Osteocyte (in vitro differentiated cells): ENCODE results near the gene SEZ6L. TPM values are rescaled to one million over a fixed set of nuclear protein-coding genes. Genes with fewer than 3 reads are reported as not detected.

ENCODE experiments used
- DNase-seq: peaks from one replicate; pipeline ENCODE4 v3.0.0; 2021; ENCODE audit warnings: mixed read lengths; ENCODE audit not compliant: unreplicated experiment; ENCODE audit errors: extremely low spot score
- H3K27ac Mint-ChIP-seq: one replicate; pipeline ENCODE4 v1.8.0; 2021; ENCODE audit warnings: mild to moderate bottlenecking, mixed read lengths; ENCODE audit not compliant: unreplicated experiment
- H3K27me3 Mint-ChIP-seq: one replicate; pipeline ENCODE4 v1.8.0; 2021; ENCODE audit warnings: mixed read lengths; ENCODE audit not compliant: unreplicated experiment
- H3K36me3 Mint-ChIP-seq: one replicate; pipeline ENCODE4 v1.8.0; 2021; ENCODE audit warnings: mixed read lengths; ENCODE audit not compliant: unreplicated experiment
- H3K4me1 Mint-ChIP-seq: one replicate; pipeline ENCODE4 v1.8.0; 2021; ENCODE audit warnings: mixed read lengths; ENCODE audit not compliant: unreplicated experiment
- H3K4me3 Mint-ChIP-seq: one replicate; pipeline ENCODE4 v1.8.0; 2021; ENCODE audit warnings: mild to moderate bottlenecking, moderate library complexity, mixed read lengths; ENCODE audit not compliant: unreplicated experiment
- H3K9me3 Mint-ChIP-seq: one replicate; pipeline ENCODE4 v1.8.0; 2021; ENCODE audit warnings: mixed read lengths; ENCODE audit not compliant: unreplicated experiment
- total RNA-seq: library from RNA; stranded (reverse); gene quantifications from 2 replicates; pipeline ENCODE4 v1.2.1, GENCODE V29; 2021
- TF ChIP-seq, protein P1 (sequence below): fragments of 200-600 bp; sonication (generic); IDR thresholded peaks from 2 replicates; pipeline ENCODE4 v1.5.0; 2021; ENCODE audit warnings: antibody characterized with exemption, mild to moderate bottlenecking, moderate library complexity

The SEZ6L gene
- total RNA-seq, 1 donor from 2014 or later, result not detected

DNA sequence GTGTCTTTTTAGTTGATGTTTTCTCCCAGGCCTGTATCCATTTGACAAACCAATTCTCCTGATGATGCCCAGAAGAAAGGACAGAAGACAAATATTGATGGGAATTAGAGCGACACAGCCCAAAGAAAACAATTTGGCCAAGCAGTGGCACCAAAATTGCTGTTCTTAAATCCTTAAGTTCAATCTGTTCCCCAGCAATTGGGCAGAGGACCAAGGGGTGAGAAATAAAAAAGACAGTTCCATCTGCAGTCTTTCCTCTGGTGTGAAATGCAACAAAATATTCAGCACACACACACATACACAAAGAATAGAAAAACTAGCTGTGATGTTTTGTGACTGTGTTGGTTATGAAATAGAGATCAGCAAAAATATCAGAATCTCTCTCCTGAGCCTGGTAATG, 221.8 kb downstream of the SEZ6L start:
- H3K9me3 Mint-ChIP-seq, result no peaks in the 10 kb centered on the region
- H3K36me3 Mint-ChIP-seq, result no peaks in the 10 kb centered on the region
- H3K4me1 Mint-ChIP-seq, result peaks cover 4% of the 10 kb centered on the region
- DNase-seq, result no peak
- H3K4me3 Mint-ChIP-seq, result no peak overlapping the region
- H3K27me3 Mint-ChIP-seq, result peaks cover 55% of the 10 kb centered on the region
- TF ChIP-seq, protein P1, sequence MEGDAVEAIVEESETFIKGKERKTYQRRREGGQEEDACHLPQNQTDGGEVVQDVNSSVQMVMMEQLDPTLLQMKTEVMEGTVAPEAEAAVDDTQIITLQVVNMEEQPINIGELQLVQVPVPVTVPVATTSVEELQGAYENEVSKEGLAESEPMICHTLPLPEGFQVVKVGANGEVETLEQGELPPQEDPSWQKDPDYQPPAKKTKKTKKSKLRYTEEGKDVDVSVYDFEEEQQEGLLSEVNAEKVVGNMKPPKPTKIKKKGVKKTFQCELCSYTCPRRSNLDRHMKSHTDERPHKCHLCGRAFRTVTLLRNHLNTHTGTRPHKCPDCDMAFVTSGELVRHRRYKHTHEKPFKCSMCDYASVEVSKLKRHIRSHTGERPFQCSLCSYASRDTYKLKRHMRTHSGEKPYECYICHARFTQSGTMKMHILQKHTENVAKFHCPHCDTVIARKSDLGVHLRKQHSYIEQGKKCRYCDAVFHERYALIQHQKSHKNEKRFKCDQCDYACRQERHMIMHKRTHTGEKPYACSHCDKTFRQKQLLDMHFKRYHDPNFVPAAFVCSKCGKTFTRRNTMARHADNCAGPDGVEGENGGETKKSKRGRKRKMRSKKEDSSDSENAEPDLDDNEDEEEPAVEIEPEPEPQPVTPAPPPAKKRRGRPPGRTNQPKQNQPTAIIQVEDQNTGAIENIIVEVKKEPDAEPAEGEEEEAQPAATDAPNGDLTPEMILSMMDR, result no peak
- H3K27ac Mint-ChIP-seq, result no peak overlapping the region

DNA sequence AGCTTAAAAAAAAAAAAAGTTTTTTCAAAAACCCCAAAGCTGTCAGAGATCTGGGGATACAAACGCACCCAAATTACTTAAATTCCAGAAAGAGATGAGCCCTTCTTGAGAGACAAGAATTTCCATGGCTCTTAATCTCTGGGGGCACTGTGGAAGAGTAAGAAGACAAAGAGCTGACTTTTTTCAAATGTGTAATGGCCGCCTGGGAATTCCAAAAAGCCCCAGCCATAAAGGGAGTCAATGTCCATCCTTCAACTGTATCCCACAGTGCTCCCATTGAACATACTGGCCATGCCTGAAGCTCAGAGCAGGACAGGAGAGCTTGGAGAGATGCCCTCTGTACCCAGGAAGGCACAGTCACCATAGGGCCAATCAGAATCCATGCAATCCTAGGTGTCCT, 222.4 kb downstream of the SEZ6L start:
- H3K27ac Mint-ChIP-seq, result no peak overlapping the region
- no peaks in the 10 kb centered on the region for H3K36me3 Mint-ChIP-seq
- H3K9me3 Mint-ChIP-seq, result no peaks in the 10 kb centered on the region
- H3K4me1 Mint-ChIP-seq, result peaks cover 4% of the 10 kb centered on the region
- TF ChIP-seq, protein P1, result no peak
- no peak overlapping the region for H3K4me3 Mint-ChIP-seq
- DNase-seq, result no peak
- H3K27me3 Mint-ChIP-seq, result peaks cover 59% of the 10 kb centered on the region

DNA sequence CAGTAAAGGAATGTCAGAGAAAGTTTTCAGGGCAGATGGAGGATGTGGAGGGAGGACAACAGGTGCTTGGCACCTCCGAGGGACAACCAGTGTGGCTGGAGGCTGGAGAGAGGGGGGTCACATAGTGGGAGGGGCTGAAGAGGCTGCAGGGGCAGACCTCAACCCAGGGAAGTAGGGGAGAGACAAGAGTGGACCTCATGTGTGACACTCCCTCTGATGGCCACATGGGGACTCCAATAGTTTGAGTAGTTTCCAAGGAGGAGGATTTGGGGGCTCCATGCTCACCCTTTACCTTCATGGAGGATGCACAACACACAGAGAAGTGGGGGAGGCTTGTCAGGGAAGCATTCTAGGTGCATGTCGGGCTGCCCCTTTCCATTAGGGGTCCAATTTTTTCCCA, 224.7 kb downstream of the SEZ6L start:
- H3K4me1 Mint-ChIP-seq, result peaks cover 6% of the 10 kb centered on the region
- DNase-seq, result no peak
- H3K4me3 Mint-ChIP-seq, result no peak overlapping the region
- no peak overlapping the region for H3K27ac Mint-ChIP-seq
- H3K36me3 Mint-ChIP-seq, result no peaks in the 10 kb centered on the region
- TF ChIP-seq, protein P1, result no peak
- no peaks in the 10 kb centered on the region for H3K9me3 Mint-ChIP-seq
- H3K27me3 Mint-ChIP-seq, result peaks cover 53% of the 10 kb centered on the region

DNA sequence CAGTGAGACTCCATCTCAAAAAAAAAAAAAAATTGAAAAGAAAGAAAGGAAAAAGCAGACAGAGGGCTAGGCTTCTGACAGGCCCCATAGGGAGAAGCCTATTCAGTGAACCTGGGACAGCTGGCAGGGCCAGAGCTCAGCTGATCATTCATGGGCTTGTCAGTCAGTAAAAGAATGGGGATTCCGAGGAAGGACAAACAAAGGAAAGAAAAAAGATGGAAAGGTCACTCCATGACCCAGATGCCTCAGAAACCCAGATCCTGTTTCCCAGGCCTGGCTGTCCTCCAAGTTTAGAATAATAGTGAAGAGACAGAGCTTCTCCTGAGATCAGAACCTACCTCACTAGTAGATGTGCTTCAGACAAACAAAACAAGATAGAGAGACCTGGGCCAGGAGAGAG, 225.5 kb downstream of the SEZ6L start:
- H3K27me3 Mint-ChIP-seq, result peaks cover 50% of the 10 kb centered on the region
- H3K4me1 Mint-ChIP-seq, result peaks cover 7% of the 10 kb centered on the region
- no peak overlapping the region for H3K4me3 Mint-ChIP-seq
- DNase-seq, result no peak
- TF ChIP-seq, protein P1, result no peak
- no peak overlapping the region for H3K27ac Mint-ChIP-seq
- H3K9me3 Mint-ChIP-seq, result no peaks in the 10 kb centered on the region
- H3K36me3 Mint-ChIP-seq, result no peaks in the 10 kb centered on the region

DNA sequence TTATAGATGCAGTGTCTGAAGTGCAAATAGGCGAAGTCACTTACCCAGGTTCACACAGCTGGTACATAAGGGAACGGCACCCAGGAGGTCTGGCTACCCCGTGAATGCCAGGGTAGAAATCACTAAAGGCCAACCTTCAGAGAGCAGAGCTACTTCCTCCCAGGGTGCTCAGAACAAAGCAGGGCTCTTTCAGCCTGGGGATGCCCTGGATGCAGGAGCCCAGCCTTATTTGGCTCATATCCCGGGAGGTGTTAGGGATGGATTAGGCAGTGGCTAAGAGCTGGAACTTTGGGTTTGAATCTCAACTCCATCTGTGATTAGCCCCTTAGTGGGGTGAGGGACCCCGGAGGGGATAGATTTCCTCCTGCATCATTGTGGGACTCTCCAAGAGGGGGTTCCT, 226.7 kb downstream of the SEZ6L start:
- peaks cover 44% of the 10 kb centered on the region for H3K27me3 Mint-ChIP-seq
- TF ChIP-seq, protein P1, result no peak
- H3K4me3 Mint-ChIP-seq, result no peak overlapping the region
- peaks cover 7% of the 10 kb centered on the region for H3K4me1 Mint-ChIP-seq
- H3K9me3 Mint-ChIP-seq, result no peaks in the 10 kb centered on the region
- H3K36me3 Mint-ChIP-seq, result no peaks in the 10 kb centered on the region
- DNase-seq, result no peak
- H3K27ac Mint-ChIP-seq, result no peak overlapping the region
